IMR-90 (cell line): ENCODE results near the gene CASQ1. TPM values are rescaled to one million over a fixed set of nuclear protein-coding genes. Genes with fewer than 3 reads are reported as not detected.

Source experiments
- ATAC-seq: fragments of 200-7000 bp; cut with Tn5 transposase; 2 replicates; pipeline ENCODE4 v1.9.1; 2020; ENCODE audit warnings: low read depth, mild to moderate bottlenecking, moderate library complexity
- BruUV-seq: library from RNA; stranded (reverse); fragments of 400-500 nt; replicated peaks from 2 replicates; lab custom pipeline; 2021; lab: Mats Ljungman, UMichigan
- CTCF ChIA-PET: fragments of 300-600 bp; formaldehyde crosslinking; extraction: SDS; loops from one replicate; lab custom pipeline; 2021; ENCODE audit warnings: antibody characterized with exemption; lab: Yijun Ruan, JAX
- POLR2A ChIA-PET: fragments of 300-600 bp; sonication (Branson Sonifier 250); formaldehyde crosslinking; loops from one replicate; lab custom pipeline; 2022; ENCODE audit warnings: antibody characterized with exemption; ENCODE audit not compliant: unreplicated experiment; lab: Charles Lee
- DNase-seq: peaks from one replicate; pipeline ENCODE4 v3.0.0; 2013
- H2AFZ ChIP-seq: replicated peaks from 2 replicates; pipeline ENCODE3; 2013; ENCODE audit warnings: low read length, mild to moderate bottlenecking; ENCODE audit not compliant: poor library complexity
- H2AK5ac ChIP-seq: 2 replicates; pipeline ENCODE4 v1.6.1; 2013; ENCODE audit warnings: low read depth, low read length, inconsistent platforms
- H2AK9ac ChIP-seq: replicated peaks from 2 replicates; pipeline ENCODE3; 2013; ENCODE audit warnings: mild to moderate bottlenecking, low read depth, low read length, moderate library complexity; ENCODE audit not compliant: poor library complexity
- H2BK120ac ChIP-seq: 2 replicates; pipeline ENCODE4 v1.6.1; 2013; ENCODE audit warnings: low read depth, low read length, inconsistent platforms
- H2BK15ac ChIP-seq: 3 replicates; pipeline ENCODE4 v1.6.1; 2013; ENCODE audit warnings: low read depth, low read length, inconsistent platforms
- H2BK20ac ChIP-seq: 2 replicates; pipeline ENCODE4 v1.6.1; 2013; ENCODE audit warnings: low read depth, mild to moderate bottlenecking, inconsistent platforms, low read length, moderate library complexity
- H2BK5ac ChIP-seq: 2 replicates; pipeline ENCODE4 v1.6.1; 2013; ENCODE audit warnings: mild to moderate bottlenecking, low read depth, low read length, inconsistent platforms; ENCODE audit not compliant: poor library complexity, severe bottlenecking
- H3K14ac ChIP-seq: replicated peaks from 2 replicates; pipeline ENCODE4 v1.6.1; 2013; ENCODE audit warnings: low read depth, low read length, inconsistent platforms
- H3K18ac ChIP-seq: 2 replicates; pipeline ENCODE4 v1.6.1; 2013; ENCODE audit warnings: low read depth, low read length, control low read depth
- H3K23ac ChIP-seq: 2 replicates; pipeline ENCODE4 v1.6.1; 2013; ENCODE audit warnings: low read depth, low read length, inconsistent platforms
- H3K27ac ChIP-seq: 2 replicates; pipeline ENCODE4 v1.5.1; 2013; ENCODE audit warnings: mild to moderate bottlenecking, control low read depth, low read length; ENCODE audit not compliant: insufficient read depth
- H3K27me3 ChIP-seq: 2 replicates; pipeline ENCODE4 v1.6.1; 2013; ENCODE audit warnings: low read length; ENCODE audit not compliant: control insufficient read depth, insufficient read depth
- H3K36me3 ChIP-seq: 2 replicates; pipeline ENCODE4 v1.6.1; 2013; ENCODE audit warnings: low read length, mixed read lengths; ENCODE audit not compliant: control insufficient read depth, insufficient read depth
- H3K4ac ChIP-seq: 2 replicates; pipeline ENCODE4 v1.6.1; 2013; ENCODE audit warnings: low read depth, low read length, inconsistent platforms
- H3K4me1 ChIP-seq: 2 replicates; pipeline ENCODE4 v1.6.1; 2013; ENCODE audit warnings: low read length, mixed read lengths; ENCODE audit not compliant: control insufficient read depth, insufficient read depth
- H3K4me2 ChIP-seq: 2 replicates; pipeline ENCODE4 v1.6.1; 2013; ENCODE audit warnings: low read depth, mild to moderate bottlenecking, control low read depth, low read length, moderate library complexity
- H3K4me3 ChIP-seq: 2 replicates; pipeline ENCODE4 v1.5.1; 2013; ENCODE audit warnings: low read depth, mild to moderate bottlenecking, control low read depth, low read length, moderate library complexity; ENCODE audit not compliant: insufficient read depth
- H3K56ac ChIP-seq: 2 replicates; pipeline ENCODE4 v1.6.1; 2013; ENCODE audit warnings: low read length, inconsistent platforms; ENCODE audit not compliant: insufficient read depth; ENCODE audit errors: extremely low read depth
- H3K79me1 ChIP-seq, 2 experiments: 2 replicates each; pipeline ENCODE4 v1.6.1; 2013; ENCODE audit warnings: low read length in 2 of 2, inconsistent platforms in 1 of 2, low read depth in 1 of 2
- H3K9ac ChIP-seq: 2 replicates; pipeline ENCODE4 v1.6.1; 2013; ENCODE audit warnings: low read depth, low read length, control low read depth
- H3K9me1 ChIP-seq: 2 replicates; pipeline ENCODE4 v1.6.1; 2013; ENCODE audit warnings: low read length, inconsistent platforms; ENCODE audit not compliant: insufficient read depth
- H3K9me3 ChIP-seq: 2 replicates; pipeline ENCODE4 v1.6.1; 2013; ENCODE audit warnings: low read length; ENCODE audit not compliant: control insufficient read depth, insufficient read depth
- H4K20me1 ChIP-seq: 2 replicates; pipeline ENCODE4 v1.6.1; 2013; ENCODE audit warnings: low read length, inconsistent platforms; ENCODE audit not compliant: insufficient read depth
- H4K5ac ChIP-seq: 2 replicates; pipeline ENCODE4 v1.6.1; 2013; ENCODE audit warnings: mild to moderate bottlenecking, low read depth, low read length, control low read depth
- H4K8ac ChIP-seq, 2 experiments: 2 replicates each; pipeline ENCODE4 v1.6.1; 2013; ENCODE audit warnings: low read depth in 2 of 2, low read length in 2 of 2, control low read depth in 1 of 2, inconsistent platforms in 1 of 2
- H4K91ac ChIP-seq: 2 replicates; pipeline ENCODE4 v1.6.1; 2013; ENCODE audit warnings: low read depth, low read length, inconsistent platforms; ENCODE audit not compliant: insufficient read depth
- BHLHE40 ChIP-seq: fragments of 150-350 bp; IDR thresholded peaks from 2 replicates; pipeline ENCODE4 v1.6.1; 2016; ENCODE audit warnings: mild to moderate bottlenecking, low read depth, low read length
- CEBPB ChIP-seq: IDR thresholded peaks from 2 replicates; pipeline ENCODE4 v1.6.1; 2012; ENCODE audit warnings: low read depth, low read length, improper control_type of control experiment
- CHD1 ChIP-seq: IDR thresholded peaks from 2 replicates; pipeline ENCODE4 v1.6.1; 2012; ENCODE audit warnings: low read depth, low read length, improper control_type of control experiment
- ELK1 ChIP-seq: fragments of 150-350 bp; IDR thresholded peaks from 2 replicates; pipeline ENCODE4 v1.6.1; 2016; ENCODE audit warnings: low read depth, mild to moderate bottlenecking, low read length, moderate library complexity, borderline replicate concordance
- MAFK ChIP-seq: IDR thresholded peaks from 2 replicates; pipeline ENCODE4 v1.6.1; 2012; ENCODE audit warnings: low read depth, low read length, improper control_type of control experiment
- MXI1 ChIP-seq: IDR thresholded peaks from 2 replicates; pipeline ENCODE4 v1.6.1; 2012; ENCODE audit warnings: low read depth, mild to moderate bottlenecking, low read length, moderate library complexity, borderline replicate concordance
- POLR2A ChIP-seq: IDR thresholded peaks from 2 replicates; pipeline ENCODE4 v1.6.1; 2012; ENCODE audit warnings: mild to moderate bottlenecking, low read depth, low read length
- RFX5 ChIP-seq: IDR thresholded peaks from 2 replicates; pipeline ENCODE4 v1.8.0; 2012; ENCODE audit warnings: low read depth, mild to moderate bottlenecking, low read length, moderate library complexity
- USF2 ChIP-seq: fragments of 150-350 bp; IDR thresholded peaks from 2 replicates; pipeline ENCODE4 v1.6.1; 2017; ENCODE audit warnings: mild to moderate bottlenecking, antibody characterized with exemption, low read length, low read depth
- WGBS, 2 experiments: methylation state at CpG; one replicate each; pipeline versions ENCODE4 v1.1.5 to v1.1.7; 2013; ENCODE audit warnings: missing lambda C conversion rate in 2 of 2; ENCODE audit not compliant: insufficient read length in 1 of 2; ENCODE audit errors: extremely low coverage in 2 of 2; 5-methylcytosine and 5-hydroxymethylcytosine counted together
- dilution Hi-C: fragments of 300-500 bp; cut with HindIII; formaldehyde crosslinking; loops from one replicate; pipeline ENCODE4 v1.14.3; 2018; ENCODE audit warnings: low sequenced_read_pairs; ENCODE audit not compliant: unreplicated experiment
- in situ Hi-C: fragments of 300-500 bp; cut with MboI; formaldehyde crosslinking; loops from 3 replicates; pipeline ENCODE4 v1.14.3; 2019; ENCODE audit warnings: low sequenced_read_pairs, inconsistent platforms, mixed read lengths
- intact Hi-C: fragments of 100-400 bp; cut with micrococcal nuclease; formaldehyde crosslinking; loops from 2 replicates; pipeline ENCODE4 v1.10.0; 2022
- polyA plus RNA-seq, 3 experiments: library from polyadenylated mRNA; depleted of rRNA; stranded (reverse); fragments of >200 nt; gene quantifications; 2 replicates each; pipeline ENCODE4 v1.2.3, GENCODE V29; 2012; ENCODE audit warnings: low replicate concordance in 1 of 3
- total RNA-seq: library from RNA; depleted of rRNA; stranded (reverse); fragments of >200 nt; gene quantifications from 2 replicates; pipeline ENCODE4 v1.2.3, GENCODE V29; 2012

The CASQ1 gene
- total and polyA plus RNA-seq, 2 of the 4 experiments (the other 2 are of a cell fraction) = 0.18 to 0.21 TPM

- Histone ChIP-seq H2BK120ac (peak overlapping the region; percentile 80), H2AK9ac (peak overlapping the region; percentile 99), H2BK5ac (peak overlapping the region; percentile 94), H3K9me3 (no peaks in the 10 kb centered on the region), H3K36me3 (peaks cover 32% of the 10 kb centered on the region), H4K5ac (peak overlapping the region; percentile 8), H3K56ac (peak overlapping the region; percentile 98), H4K8ac (peak overlapping the region; percentile 20 to 93), H3K18ac (peak overlapping the region; percentile 47), H3K79me1 (peaks cover 20 to 64% of the 10 kb centered on the region in 2 experiments), H2BK20ac (peak overlapping the region; percentile 53; the same call in 1 of the 2 replicates), H3K27ac (peak overlapping the region; percentile 82), H3K4ac (peak overlapping the region; percentile 95), H2AK5ac (peak overlapping the region; percentile 96), H3K9me1 (peaks cover 50% of the 10 kb centered on the region), H3K4me1 (peaks cover 44% of the 10 kb centered on the region), H2BK15ac (peak overlapping the region; percentile 42; the same call in 2 of the 3 replicates), H3K23ac (peak overlapping the region; percentile 91), H3K9ac (peak overlapping the region; percentile 100), H2AFZ (peak overlapping the region; percentile 87), H3K4me2 (peak overlapping the region; percentile 81), H4K20me1 (peaks cover 51% of the 10 kb centered on the region), H4K91ac (peak overlapping the region; percentile 89), H3K27me3 (no peaks in the 10 kb centered on the region; the same call in 1 of the 2 replicates), H3K14ac (peak overlapping the region; percentile 96), H3K4me3 (peak overlapping the region; percentile 98)
- no peak for TF ChIP-seq BHLHE40
- peak; percentile 22; the same call in 1 of the 2 replicates for TF ChIP-seq MAFK
- TF ChIP-seq USF2 = peak; percentile 52
- TF ChIP-seq RFX5 = no peak
- TF ChIP-seq CHD1 = peak; percentile 93
- TF ChIP-seq MXI1 = peak; percentile 73; the same call in 1 of the 2 replicates
- TF ChIP-seq CEBPB = no peak
- no peak for TF ChIP-seq ELK1
- TF ChIP-seq POLR2A = peak; percentile 73; the same call in 1 of the 2 replicates
- dilution Hi-C loops = no loop called here
- CTCF ChIA-PET = interaction anchor here (1.1 to 3.0 kb wide), 3 partner anchors 13 to 46 kb away, joined by 4 to 10 read pairs (median 5); no protein-coding TSS in a partner anchor
- WGBS, 2 experiments = no CpG with 5 or more reads among the region's 9 CpGs
- DNase-seq (peak; percentile 64), ATAC-seq (peak; percentile 45)
- in situ Hi-C loops = no loop called here
- intact Hi-C loops = no loop called here
- no TSS peak for BruUV-seq
- POLR2A ChIA-PET = interaction anchor here (1.0 kb wide), 1 partner anchor 14 kb away, joined by 5 read pairs; no protein-coding TSS in a partner anchor
These were observed 15.6 kb downstream of the CASQ1 start for GRCh38 chr1:160206036-160206389.
